ENCODE measurements around the gene PDP2.

DNA sequence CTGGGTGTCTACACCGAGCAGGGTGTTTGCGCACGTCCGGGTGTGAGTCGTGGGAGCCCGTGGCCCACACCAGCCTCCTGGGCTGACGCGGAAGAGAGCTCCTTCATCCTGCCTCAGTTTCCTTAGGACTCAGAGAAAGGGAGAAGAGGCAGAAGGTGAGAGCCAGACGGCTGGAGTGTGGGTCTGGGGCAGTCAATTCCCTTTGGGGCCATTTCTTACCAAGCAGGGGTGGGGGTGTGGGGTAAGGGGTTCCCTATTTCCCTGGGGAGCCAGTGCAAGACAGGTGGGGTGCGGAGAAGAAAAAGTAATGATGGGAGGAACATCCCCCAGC, 35.3 kb upstream of the PDP2 start:
- TF ChIP-seq SUZ12 (IDR thresholded peaks at IDR 0.05; ENCODE audit: extremely low read depth, insufficient read depth, insufficient read length) (no peak), YY1 (IDR thresholded peaks at IDR 0.05; ENCODE audit: insufficient read depth, insufficient read length) (no peak), ZNF274 (IDR thresholded peaks at IDR 0.05; ENCODE audit: low read depth, low read length) (no peak)

All from NT2/D1 (cell line).